Measurements from ENCODE around the gene RHBDL1.
"Not testable (repeated sequence)": the region's sequence is repeated elsewhere in the genome, so short reads cannot be mapped to it uniquely, and the experiment has no call there.

Gene RHBDL1

DNA sequence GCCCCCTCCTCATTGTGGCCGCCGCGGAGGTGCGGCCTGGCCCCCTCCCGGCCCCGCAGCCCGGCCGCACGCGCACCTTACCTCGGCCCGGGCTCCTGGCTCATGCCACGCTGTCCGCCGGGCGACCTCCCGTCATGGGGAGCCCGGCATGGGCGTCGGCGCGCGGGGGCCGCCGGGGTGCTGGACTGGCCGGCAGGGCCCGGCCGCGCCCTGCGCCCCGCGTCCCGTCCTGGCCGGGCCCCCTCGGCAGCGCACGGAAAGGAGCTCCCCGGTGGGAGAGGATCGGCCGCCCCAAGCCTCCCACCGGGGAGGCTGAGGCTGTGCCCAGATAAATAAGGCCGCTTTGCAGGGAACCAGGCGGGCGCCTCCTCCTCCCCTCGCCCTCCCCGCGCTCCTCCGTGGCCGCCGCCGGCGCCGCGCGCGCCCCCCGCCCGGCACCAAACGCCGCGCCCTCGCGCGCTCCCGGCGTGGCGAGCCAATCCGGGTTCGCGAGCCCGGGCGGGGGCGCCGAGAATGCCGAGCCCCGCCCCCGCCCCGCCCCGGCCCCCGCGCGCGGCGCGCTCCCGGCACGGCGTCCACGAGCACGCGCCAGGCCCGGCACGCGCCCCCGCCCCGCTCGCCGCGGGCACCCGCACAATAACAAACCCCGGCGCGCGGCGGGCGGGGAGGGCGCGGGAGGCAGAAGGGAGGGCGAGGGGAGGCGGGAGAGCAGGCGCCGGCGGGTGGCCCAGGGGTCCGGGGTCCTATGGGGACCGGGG is 30.1 kb downstream of the RHBDL1 start, which contains the start of gene FBXL16:
Gene FBXL16 (minus strand): TSS at position 371 of the 758 bp plus-strand sequence. CDS start 8,396 bp downstream, outside the sequence.
- DNase-seq (ENCODE audit: low read depth in 2 of 2): no peak

GRCh38 chr16:706189-707061 is 31.0 kb downstream of the RHBDL1 start:
- DNase-seq (ENCODE audit: low read depth in 2 of 2): no peak

- DNase-seq (ENCODE audit: low read depth in 2 of 2): no peak
These were observed 31.6 kb downstream of the RHBDL1 start for GRCh38 chr16:707062-707538.

DNA sequence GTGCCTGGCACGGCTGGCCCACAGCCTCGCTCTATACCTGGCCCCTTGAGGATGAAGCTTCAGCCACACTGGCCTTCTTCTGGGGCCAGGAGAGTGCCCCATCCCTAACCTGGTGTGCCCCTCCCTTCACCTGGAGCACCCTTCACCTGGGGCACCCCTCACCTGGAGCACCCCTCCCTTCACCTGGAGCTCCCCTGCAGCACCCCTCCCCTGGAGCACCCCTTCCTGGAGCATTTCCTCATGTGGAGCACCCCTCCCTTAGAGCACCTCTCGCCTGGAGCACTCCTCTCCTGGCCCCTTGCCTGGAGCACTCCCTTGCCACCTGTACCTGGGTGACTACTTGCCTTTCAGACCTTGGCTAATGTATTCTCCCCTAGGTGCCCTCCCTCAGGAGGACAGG is 32.5 kb downstream of the RHBDL1 start:
- DNase-seq (ENCODE audit: low read depth in 2 of 2): no peak

- no peak for DNase-seq (ENCODE audit: low read depth in 2 of 2)
These were observed 33.5 kb downstream of the RHBDL1 start for GRCh38 chr16:708959-709358.

GRCh38 chr16:709566-710499 is 34.4 kb downstream of the RHBDL1 start:
- DNase-seq (ENCODE audit: low read depth in 2 of 2): no peak

GRCh38 chr16:710500-711075 is 35.1 kb downstream of the RHBDL1 start:
- DNase-seq (ENCODE audit: low read depth in 2 of 2): no peak

DNA sequence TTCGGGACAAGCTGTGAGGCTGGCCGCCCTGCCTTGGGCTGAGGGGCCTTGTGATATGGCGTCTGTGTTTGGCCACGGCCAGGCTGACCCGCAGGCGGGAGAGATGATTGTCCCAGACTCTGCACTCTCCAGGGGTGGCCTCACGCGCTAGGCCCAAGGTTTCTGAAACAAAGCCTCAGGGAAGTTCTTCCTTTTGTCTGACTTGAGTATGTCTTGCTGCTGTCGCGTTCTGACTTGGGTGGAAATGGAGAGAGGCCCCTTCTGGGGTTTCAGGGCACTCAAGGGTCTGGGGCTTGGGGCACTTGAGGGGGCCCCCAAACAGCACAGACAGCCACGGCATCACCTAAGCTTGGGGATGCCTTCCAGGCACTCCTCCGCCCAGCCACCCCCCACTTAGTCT is 35.6 kb downstream of the RHBDL1 start:
- no peak for DNase-seq (ENCODE audit: low read depth in 2 of 2)

- peak; percentile 45 to 66 for DNase-seq (ENCODE audit: low read depth in 2 of 2)
These were observed 36.3 kb downstream of the RHBDL1 start for GRCh38 chr16:711548-712320.

- not testable (repeated sequence) for DNase-seq (ENCODE audit: low read depth in 2 of 2)
These were observed 37.3 kb downstream of the RHBDL1 start for GRCh38 chr16:712740-713250.

DNA sequence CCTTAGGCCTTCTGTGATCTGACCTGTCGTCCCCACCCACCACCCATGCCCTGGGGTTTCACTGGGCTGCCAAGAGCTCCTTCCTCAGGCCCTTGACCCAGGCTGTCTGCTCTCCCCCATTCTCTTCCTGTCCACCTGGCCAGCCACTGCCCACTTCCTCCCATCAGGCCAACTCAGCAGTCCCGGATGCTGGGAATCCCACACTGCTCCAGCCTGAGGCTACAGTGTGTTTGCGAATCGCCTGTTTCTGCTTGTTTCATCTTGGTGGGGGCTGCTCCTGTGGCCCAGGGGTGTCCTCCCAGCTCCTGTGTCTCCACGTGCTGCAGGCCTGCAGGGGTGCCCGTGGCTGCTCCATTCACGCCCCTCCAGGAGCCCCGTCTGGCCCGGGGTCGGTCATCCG is 38.6 kb downstream of the RHBDL1 start:
- no peak for DNase-seq (ENCODE audit: low read depth in 2 of 2)

DNA sequence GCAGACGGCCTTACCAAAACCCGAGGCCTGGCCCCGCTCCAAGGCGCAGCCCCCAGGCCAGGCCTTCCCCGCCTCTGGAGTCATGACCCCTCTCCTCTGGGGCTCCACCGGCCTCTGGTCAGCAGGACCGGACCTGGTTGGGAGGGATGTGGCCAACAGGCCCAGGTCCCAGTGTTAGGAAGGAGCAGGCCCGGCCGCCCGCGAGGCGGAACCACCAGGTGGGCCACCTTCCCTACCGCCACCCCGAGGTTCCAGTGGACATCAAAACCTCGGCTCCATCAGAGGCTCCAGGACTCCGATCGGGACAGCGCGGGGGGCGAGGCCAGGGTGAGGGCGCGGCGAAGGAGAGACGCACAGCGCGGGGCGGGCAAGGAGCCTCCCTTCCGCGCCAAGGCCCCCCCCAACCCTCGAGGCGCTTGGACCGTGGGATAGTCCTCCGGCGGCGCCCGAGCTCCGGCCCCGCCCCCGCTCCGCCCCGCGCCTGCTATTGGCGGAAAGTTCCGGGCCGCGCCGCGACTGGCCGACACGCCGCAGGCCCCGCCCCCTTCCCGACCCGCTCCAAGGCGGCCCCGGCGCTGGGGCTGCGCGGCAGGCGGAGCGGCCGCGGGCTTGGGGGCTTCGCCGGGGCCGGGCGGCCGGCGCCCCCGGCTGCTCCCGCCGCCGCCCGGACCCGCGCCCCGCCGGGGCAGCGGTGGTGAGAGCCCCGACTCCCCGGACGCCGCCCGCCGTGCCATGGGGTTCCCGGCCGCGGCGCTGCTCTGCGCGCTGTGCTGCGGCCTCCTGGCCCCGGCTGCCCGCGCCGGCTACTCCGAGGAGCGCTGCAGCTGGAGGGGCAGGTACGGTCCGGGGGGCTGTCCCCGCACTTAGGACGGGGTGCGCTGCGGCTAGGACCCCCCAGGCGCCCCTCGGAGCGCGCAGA is 39.3 kb downstream of the RHBDL1 start, which contains the start of gene METRN:
Gene METRN (plus strand): TSS at position 561 of the 919 bp plus-strand sequence. CDS start 172 bp downstream, at position 733.
- peak; percentile 63 to 87 for DNase-seq (ENCODE audit: low read depth in 2 of 2)

GRCh38 chr16:715477-716199 is 40.2 kb downstream of the RHBDL1 start:
- DNase-seq (ENCODE audit: low read depth in 2 of 2): no peak

GRCh38 chr16:716200-716568 is 40.7 kb downstream of the RHBDL1 start:
- no peak for DNase-seq (ENCODE audit: low read depth in 2 of 2)

DNA sequence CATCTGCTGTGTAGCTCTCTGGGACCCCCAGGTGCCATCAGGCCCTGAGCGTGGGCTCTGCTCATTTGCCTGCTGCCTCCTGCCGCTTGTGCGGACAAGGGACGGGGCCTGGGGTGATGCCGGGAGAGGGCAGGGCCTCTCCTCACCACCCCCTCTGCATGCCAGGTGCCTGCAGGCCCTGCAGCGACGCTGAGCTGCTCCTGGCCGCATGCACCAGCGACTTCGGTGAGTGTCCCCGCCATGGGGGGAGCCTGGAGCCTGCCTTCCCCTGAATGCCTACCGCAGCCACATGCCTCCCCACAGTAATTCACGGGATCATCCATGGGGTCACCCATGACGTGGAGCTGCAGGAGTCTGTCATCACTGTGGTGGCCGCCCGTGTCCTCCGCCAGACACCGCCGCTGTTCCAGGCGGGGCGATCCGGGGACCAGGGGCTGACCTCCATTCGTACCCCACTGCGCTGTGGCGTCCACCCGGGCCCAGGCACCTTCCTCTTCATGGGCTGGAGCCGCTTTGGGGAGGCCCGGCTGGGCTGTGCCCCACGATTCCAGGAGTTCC is 41.4 kb downstream of the RHBDL1 start:
- no peak for DNase-seq (ENCODE audit: low read depth in 2 of 2)

GRCh38 chr16:717450-718245 is 42.2 kb downstream of the RHBDL1 start:
- DNase-seq (ENCODE audit: low read depth in 2 of 2): no peak

DNA sequence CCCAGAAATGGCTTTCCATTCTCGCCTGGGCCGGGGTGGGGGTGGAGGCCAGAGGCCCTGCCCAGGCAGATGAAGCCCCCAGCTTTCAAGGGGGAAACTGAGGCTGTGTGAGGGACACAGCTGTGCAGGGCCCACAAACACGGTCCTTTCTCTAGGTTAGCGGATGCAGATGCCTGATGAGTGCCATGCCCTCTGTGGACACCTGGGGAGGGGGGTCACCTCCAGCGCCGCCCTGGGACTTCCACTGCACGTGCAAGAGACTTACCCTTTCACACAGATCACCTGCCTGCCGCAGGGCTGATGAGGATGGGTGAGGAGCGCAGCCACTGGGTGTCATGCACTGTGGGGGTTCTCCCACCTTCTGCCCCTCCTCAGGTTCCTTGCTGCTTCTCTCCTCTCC is 42.9 kb downstream of the RHBDL1 start:
- no peak for DNase-seq (ENCODE audit: low read depth in 2 of 2)

Data from stimulated activated CD8-positive, alpha-beta memory T cell treated with anti-CD3 and anti-CD28 coated beads, Interleukin-7, amount 100 ng/mL, for 4 hours (primary cell).